H9 (cell line): ENCODE results near the gene AKR7A3. TPM values are rescaled to one million over a fixed set of nuclear protein-coding genes. Genes with fewer than 3 reads are reported as not detected.

ENCODE experiments used
- DNase-seq: peaks from one replicate; pipeline ENCODE4 v3.0.0-alpha.2; 2017
- H2AFZ ChIP-seq: one replicate; pipeline ENCODE4 v1.6.1; 2013; ENCODE audit warnings: mild to moderate bottlenecking, low read length, control low read depth, moderate library complexity
- H2AK5ac ChIP-seq: 2 replicates; pipeline ENCODE4 v1.6.1; 2013; ENCODE audit warnings: low read length, control low read depth, mixed read lengths; ENCODE audit not compliant: insufficient read length
- H2BK120ac ChIP-seq: one replicate; pipeline ENCODE4 v1.6.1; 2013; ENCODE audit warnings: low read depth, mild to moderate bottlenecking, low read length, control low read depth, inconsistent platforms; ENCODE audit not compliant: poor library complexity, severe bottlenecking
- H2BK12ac ChIP-seq: 2 replicates; pipeline ENCODE4 v1.6.1; 2013; ENCODE audit warnings: low read length, control low read depth, mixed read lengths, low read depth; ENCODE audit not compliant: insufficient read length
- H2BK15ac ChIP-seq: 2 replicates; pipeline ENCODE4 v1.6.1; 2013; ENCODE audit warnings: low read depth, low read length, control low read depth
- H2BK20ac ChIP-seq: one replicate; pipeline ENCODE4 v1.6.1; 2013; ENCODE audit warnings: low read depth, mild to moderate bottlenecking, low read length, control low read depth, inconsistent platforms; ENCODE audit not compliant: poor library complexity, severe bottlenecking
- H2BK5ac ChIP-seq: 2 replicates; pipeline ENCODE4 v1.6.1; 2013; ENCODE audit warnings: low read length, control low read depth, mixed read lengths; ENCODE audit not compliant: insufficient read length
- H3K14ac ChIP-seq: 2 replicates; pipeline ENCODE4 v1.6.1; 2013; ENCODE audit warnings: low read length, control low read depth; ENCODE audit not compliant: insufficient read depth
- H3K18ac ChIP-seq: 2 replicates; pipeline ENCODE4 v1.6.1; 2013; ENCODE audit warnings: low read depth, mild to moderate bottlenecking, mixed read lengths, low read length, control low read depth; ENCODE audit not compliant: insufficient read length
- H3K23ac ChIP-seq: 2 replicates; pipeline ENCODE4 v1.6.1; 2013; ENCODE audit warnings: low read length, control low read depth, mixed read lengths, low read depth; ENCODE audit not compliant: insufficient read length
- H3K23me2 ChIP-seq: 2 replicates; pipeline ENCODE4 v1.6.1; 2013; ENCODE audit warnings: low read depth, mild to moderate bottlenecking, mixed read lengths, low read length, control low read depth; ENCODE audit not compliant: insufficient read length, poor library complexity, severe bottlenecking
- H3K27ac ChIP-seq: 2 replicates; pipeline ENCODE4 v1.5.1; 2013; ENCODE audit warnings: low read length, control low read depth, mixed read lengths, low read depth; ENCODE audit not compliant: insufficient read length
- H3K27me3 ChIP-seq: 2 replicates; pipeline ENCODE4 v1.6.1; 2013; ENCODE audit warnings: low read length, control low read depth, inconsistent platforms; ENCODE audit not compliant: insufficient read depth
- H3K4ac ChIP-seq: 2 replicates; pipeline ENCODE4 v1.6.1; 2013; ENCODE audit warnings: low read depth, mild to moderate bottlenecking, control low read depth, inconsistent platforms, low read length, moderate library complexity
- H3K4me1 ChIP-seq: 2 replicates; pipeline ENCODE4 v1.6.1; 2013; ENCODE audit warnings: low read length, control low read depth, inconsistent platforms; ENCODE audit not compliant: insufficient read depth
- H3K4me2 ChIP-seq: 2 replicates; pipeline ENCODE4 v1.6.1; 2013; ENCODE audit warnings: low read length, control low read depth, mixed read lengths; ENCODE audit not compliant: insufficient read length, insufficient read depth
- H3K56ac ChIP-seq: 2 replicates; pipeline ENCODE4 v1.6.1; 2013; ENCODE audit warnings: low read depth, mild to moderate bottlenecking, mixed read lengths, low read length, control low read depth; ENCODE audit not compliant: insufficient read length
- H3K79me1 ChIP-seq: 2 replicates; pipeline ENCODE4 v1.6.1; 2013; ENCODE audit warnings: low read depth, mild to moderate bottlenecking, moderate library complexity, low read length, control low read depth, inconsistent platforms; ENCODE audit not compliant: insufficient read depth, poor library complexity, severe bottlenecking
- H3K79me2 ChIP-seq: 2 replicates; pipeline ENCODE4 v1.6.1; 2013; ENCODE audit warnings: low read length, control low read depth, inconsistent platforms; ENCODE audit not compliant: insufficient read depth
- H3K9ac ChIP-seq: 2 replicates; pipeline ENCODE4 v1.6.1; 2013; ENCODE audit warnings: low read length, control low read depth, mixed read lengths; ENCODE audit not compliant: insufficient read length; ENCODE audit errors: extremely low read depth
- H3K9me3 ChIP-seq: one replicate; pipeline ENCODE4 v1.6.1; 2013; ENCODE audit warnings: low read depth, low read length, inconsistent platforms; ENCODE audit not compliant: control insufficient read depth
- H3T11ph ChIP-seq: one replicate; pipeline ENCODE4 v1.6.1; 2013; ENCODE audit warnings: mild to moderate bottlenecking, low read length, control low read depth, inconsistent platforms
- H4K20me1 ChIP-seq: one replicate; pipeline ENCODE4 v1.6.1; 2013; ENCODE audit not compliant: control insufficient read depth, insufficient read length, insufficient read depth
- H4K5ac ChIP-seq: 2 replicates; pipeline ENCODE4 v1.6.1; 2013; ENCODE audit warnings: low read depth, mild to moderate bottlenecking, mixed read lengths, low read length, control low read depth; ENCODE audit not compliant: insufficient read length
- H4K8ac ChIP-seq: replicated peaks from 2 replicates; pipeline ENCODE4 v1.6.1; 2013; ENCODE audit warnings: low read length, control low read depth, mixed read lengths, low read depth; ENCODE audit not compliant: insufficient read length
- H4K91ac ChIP-seq: 2 replicates; pipeline ENCODE4 v1.6.1; 2013; ENCODE audit warnings: low read depth, mild to moderate bottlenecking, moderate library complexity, mixed read lengths, low read length, control low read depth; ENCODE audit not compliant: insufficient read length
- H3K27ac Mint-ChIP-seq, 3 experiments: 2 replicates in 2 of 3; 3 replicates in 1 of 3; pipeline ENCODE4 v1.8.0; 2020 to 2021; ENCODE audit warnings: mixed read lengths in 3 of 3, mild to moderate bottlenecking in 1 of 3, moderate library complexity in 1 of 3
- H3K27me3 Mint-ChIP-seq: 2 replicates; pipeline ENCODE4 v1.8.0; 2021; ENCODE audit warnings: low read depth, mild to moderate bottlenecking, moderate library complexity, mixed read lengths
- H3K36me3 Mint-ChIP-seq, 3 experiments: 2 replicates in 2 of 3; 3 replicates in 1 of 3; pipeline ENCODE4 v1.8.0; 2020 to 2021; ENCODE audit warnings: low read depth in 3 of 3, mixed read lengths in 3 of 3; ENCODE audit not compliant: insufficient read depth in 1 of 3
- H3K4me1 Mint-ChIP-seq, 2 experiments: 2 replicates each; pipeline ENCODE4 v1.8.0; 2020; ENCODE audit warnings: mixed read lengths in 2 of 2
- H3K4me3 Mint-ChIP-seq, 2 experiments: 2 replicates in 1 of 2; 3 replicates in 1 of 2; pipeline ENCODE4 v1.8.0; 2020 to 2021; ENCODE audit warnings: mild to moderate bottlenecking in 2 of 2, mixed read lengths in 2 of 2, moderate library complexity in 1 of 2
- H3K9me3 Mint-ChIP-seq, 2 experiments: 2 replicates in 1 of 2; 3 replicates in 1 of 2; pipeline ENCODE4 v1.8.0; 2020; ENCODE audit warnings: mild to moderate bottlenecking in 2 of 2, mixed read lengths in 2 of 2, moderate library complexity in 1 of 2
- CTCF ChIP-seq: fragments of 200-600 bp; sonication (generic); conservative IDR thresholded peaks from 3 replicates; pipeline ENCODE4 v1.8.0; 2021; ENCODE audit warnings: antibody characterized with exemption, mild to moderate bottlenecking
- WGBS: extraction: QIAGEN DNeasy Blood & Tissue Kit; methylation state at CpG from one replicate; pipeline ENCODE4 v1.1.7; 2013; ENCODE audit warnings: missing lambda C conversion rate, low lambda C conversion rate, mixed read lengths; ENCODE audit not compliant: insufficient read length; ENCODE audit errors: extremely low coverage; 5-methylcytosine and 5-hydroxymethylcytosine counted together
- total RNA-seq: library from RNA; stranded (reverse); gene quantifications from 2 replicates; pipeline ENCODE4 v1.2.1, GENCODE V29; 2021

The AKR7A3 gene
- total RNA-seq, 1 experiment from 2014 or later: 0.74 TPM

DNA sequence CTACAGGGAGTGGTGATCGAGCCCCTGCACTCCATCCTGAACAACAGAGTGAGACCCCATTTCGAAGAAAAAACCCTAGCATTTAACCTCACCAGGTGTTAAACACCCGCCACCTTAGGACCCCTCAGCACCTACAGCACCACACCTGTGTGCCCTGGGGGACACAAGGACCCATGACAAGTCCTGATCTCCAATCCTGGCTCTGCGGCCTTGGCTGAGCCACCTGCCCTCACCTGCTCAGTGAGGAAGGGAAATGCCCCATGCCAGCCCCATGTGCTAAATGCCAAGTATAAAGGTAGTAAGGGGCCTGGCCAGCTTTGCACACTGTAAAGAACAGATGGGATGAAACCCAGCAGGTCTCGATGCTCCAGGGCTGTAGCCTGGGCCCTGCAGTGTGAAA lies 25.8 kb downstream of the AKR7A3 start:
- Histone ChIP-seq H3K4me1 (no peaks in the 10 kb centered on the region), H3K9me3 (no peaks in the 10 kb centered on the region), H3K27ac (no peak overlapping the region), H3K79me2 (no peaks in the 10 kb centered on the region), H3K23me2 (no peaks in the 10 kb centered on the region), H3K56ac (no peak overlapping the region), H2BK15ac (no peak overlapping the region), H4K91ac (no peak overlapping the region), H3K23ac (no peak overlapping the region), H2BK120ac (no peak overlapping the region), H3K18ac (no peak overlapping the region), H3K79me1 (no peaks in the 10 kb centered on the region), H2BK12ac (no peak overlapping the region), H3T11ph (no peak overlapping the region), H3K4me2 (no peak overlapping the region), H4K8ac (no peak overlapping the region), H3K27me3 (no peaks in the 10 kb centered on the region), H4K5ac (no peak overlapping the region), H2BK20ac (no peak overlapping the region), H2AK5ac (no peak overlapping the region), H3K4ac (no peak overlapping the region), H2AFZ (no peak overlapping the region), H4K20me1 (no peaks in the 10 kb centered on the region), H2BK5ac (no peak overlapping the region), H3K9ac (no peak overlapping the region), H3K14ac (no peak overlapping the region; the same call in 1 of the 2 replicates)
- no peaks in the 10 kb centered on the region for H3K4me1 Mint-ChIP-seq
- H3K9me3 Mint-ChIP-seq: no peaks in the 10 kb centered on the region
- peaks cover 13 to 30% (median 26%) of the 10 kb centered on the region in 3 experiments; a peak in 6 of 7 replicates for H3K36me3 Mint-ChIP-seq
- WGBS: no CpG with 5 or more reads among the region's 5 CpGs
- H3K4me3 Mint-ChIP-seq: no peak overlapping the region
- TF ChIP-seq CTCF: no peak
- H3K27ac Mint-ChIP-seq: no peak overlapping the region
- H3K27me3 Mint-ChIP-seq: 0 out of 2 replicates have a peak, but pooled peaks cover 1% of the 10 kb centered on the region
- DNase-seq: no peak
